Hepatocyte (in vitro differentiated cells): ENCODE results near the gene SLC39A11.

ENCODE experiments used
- CTCF ChIP-seq: fragments of 200-600 bp; sonication (generic); IDR thresholded peaks from 2 replicates; pipeline ENCODE4 v1.5.1; 2016; ENCODE audit warnings: antibody characterized with exemption, mild to moderate bottlenecking; ENCODE audit not compliant: poor library complexity
- EZH2 ChIP-seq: fragments of 200-600 bp; sonication (generic); IDR thresholded peaks from 2 replicates; pipeline ENCODE4 v1.6.1; 2016; ENCODE audit warnings: antibody characterized with exemption, mild to moderate bottlenecking, borderline replicate concordance

DNA sequence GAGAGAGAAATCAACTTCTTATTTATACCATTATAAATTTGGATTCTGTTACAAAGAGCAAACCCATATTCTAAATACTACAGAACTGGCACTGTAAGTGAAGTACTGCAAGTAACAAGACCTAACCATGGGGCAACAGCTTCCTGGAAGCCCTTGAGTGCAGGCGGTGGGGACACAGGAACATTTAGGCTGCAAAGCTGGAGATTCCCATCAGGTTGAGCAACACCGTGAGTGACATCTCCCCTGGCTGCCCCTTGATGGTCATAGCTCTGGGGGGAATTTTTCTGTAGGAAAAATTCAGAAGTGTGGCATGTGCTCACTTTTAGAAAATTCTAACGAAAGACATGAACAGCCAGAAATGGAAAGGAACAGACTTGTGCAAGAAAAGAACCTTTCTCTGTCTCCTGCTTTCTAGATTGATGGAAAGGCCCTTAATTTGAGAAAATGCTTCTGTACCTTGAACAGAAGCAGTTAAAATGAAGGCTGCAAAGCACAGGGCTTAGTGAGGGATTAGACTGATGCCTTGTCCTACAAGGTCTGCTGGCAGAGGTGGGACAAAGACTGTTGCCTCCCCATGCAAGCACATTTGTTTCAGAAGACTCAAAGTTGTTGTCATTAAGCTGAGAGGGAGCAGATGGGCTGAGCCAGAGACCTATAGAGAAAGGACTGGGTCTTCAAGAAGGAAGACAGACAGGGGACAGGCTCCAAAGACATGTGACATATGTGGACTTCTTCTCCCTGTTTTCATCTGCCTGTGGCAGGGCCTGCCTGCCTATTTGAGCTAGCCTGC lies 380.8 kb downstream of the SLC39A11 start:
- TF ChIP-seq CTCF (no peak), EZH2 (no peak)
